Right kidney (tissue), 1 donor: Measurements from ENCODE around the gene KIRREL3.
A peak's percentile ranks its signal among the peaks of the same experiment; 100 is the strongest.

Source experiments
- DNase-seq: peaks from one replicate; pipeline ENCODE4 v3.0.0-alpha.2; 2016

KIRREL3 gene

DNA sequence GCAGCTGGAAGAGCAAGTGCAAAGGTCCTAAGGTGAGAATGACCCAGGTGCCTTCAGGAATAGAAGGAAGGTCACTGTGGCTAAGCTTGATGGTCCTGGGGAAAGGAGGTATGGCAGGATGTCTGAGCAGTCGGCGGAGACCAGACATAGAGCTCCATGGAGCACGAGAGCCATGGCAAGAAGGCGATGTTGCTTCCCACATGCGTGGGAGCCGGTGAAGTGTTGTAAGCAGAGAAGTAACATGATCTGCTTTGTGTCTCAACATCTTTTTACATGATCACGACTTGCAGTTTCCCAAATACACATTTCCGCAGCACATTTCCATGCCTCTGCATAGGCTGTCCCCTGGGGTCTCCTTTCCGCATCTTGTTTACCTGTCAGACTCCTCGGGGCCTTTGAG is 231.9 kb downstream of the KIRREL3 start:
- DNase-seq, result no peak

DNA sequence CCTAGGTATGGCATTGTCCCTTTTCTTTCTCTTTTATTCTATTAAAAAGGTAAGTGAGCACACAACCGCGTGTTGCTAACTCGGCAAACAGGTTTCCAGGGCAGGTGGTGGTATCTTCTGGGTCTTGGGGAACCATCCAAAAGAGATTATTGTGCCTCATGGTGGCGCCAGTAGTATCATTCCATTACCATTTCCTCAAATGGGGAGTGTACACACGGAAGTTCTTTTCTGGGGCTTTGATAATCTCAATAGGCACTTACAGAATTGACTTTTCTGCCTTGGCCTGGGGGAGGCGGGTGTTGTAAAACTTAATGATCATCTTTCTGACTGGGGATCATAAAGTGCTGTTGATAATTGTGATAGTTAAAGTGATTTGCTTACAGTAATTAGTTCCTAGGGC is 234.1 kb downstream of the KIRREL3 start:
- no peak for DNase-seq

DNA sequence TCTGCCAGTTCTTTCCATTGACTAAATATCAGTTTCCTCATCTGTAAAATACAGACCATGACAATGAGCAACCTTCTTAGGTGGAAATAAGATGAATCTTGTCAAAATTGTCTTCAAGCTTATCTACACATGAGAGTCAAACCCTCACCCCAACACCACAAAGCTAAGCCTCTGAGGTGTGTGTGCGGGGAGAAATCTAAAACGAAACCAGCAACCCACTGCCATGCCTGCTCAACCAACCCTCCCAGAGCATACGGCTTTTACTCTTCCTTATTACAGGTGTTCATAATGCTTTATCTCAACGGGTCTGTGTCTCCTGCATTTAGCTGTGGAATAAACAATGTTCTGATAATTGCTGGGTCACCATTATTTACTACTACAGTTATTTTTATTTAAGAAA is 235.4 kb downstream of the KIRREL3 start:
- no peak for DNase-seq

DNA sequence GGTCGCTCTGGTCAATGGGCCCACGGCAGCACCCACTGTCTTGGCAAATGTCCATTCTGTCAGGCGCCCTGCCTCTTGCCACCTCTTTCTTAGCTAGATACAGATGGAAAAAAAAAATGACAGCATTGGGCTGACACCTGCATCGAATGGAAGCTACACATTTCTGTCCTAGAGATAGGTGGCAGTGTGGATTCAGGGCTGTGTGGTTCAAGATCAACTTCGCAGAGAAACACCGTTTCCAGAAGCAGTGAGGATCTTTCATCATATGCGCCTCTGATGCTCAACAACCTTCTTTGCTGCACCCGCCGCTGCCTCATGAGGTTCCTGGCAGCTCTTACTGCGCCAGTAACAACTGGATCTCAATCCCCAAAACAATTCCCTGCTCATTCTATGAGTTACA is 236.3 kb downstream of the KIRREL3 start:
- DNase-seq, result no peak

DNA sequence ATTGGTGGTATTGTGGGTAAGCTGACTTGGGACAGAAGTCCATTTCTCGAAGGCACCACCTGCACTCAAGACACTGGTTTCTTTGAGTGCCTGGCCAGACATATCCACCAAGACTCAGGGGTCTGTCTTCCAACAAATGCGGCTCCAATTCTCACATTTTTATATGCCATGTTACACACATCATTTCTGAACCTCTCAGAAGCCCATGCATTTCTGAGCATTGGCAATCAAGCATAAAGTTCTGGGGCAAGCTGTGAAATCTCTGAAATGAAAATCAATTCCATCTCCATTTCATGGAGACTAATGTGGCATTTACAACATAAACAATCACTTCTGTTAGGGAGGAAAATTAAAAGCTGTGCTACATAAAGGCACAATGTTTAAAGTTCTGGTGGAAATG is 243.7 kb downstream of the KIRREL3 start:
- no peak for DNase-seq

DNA sequence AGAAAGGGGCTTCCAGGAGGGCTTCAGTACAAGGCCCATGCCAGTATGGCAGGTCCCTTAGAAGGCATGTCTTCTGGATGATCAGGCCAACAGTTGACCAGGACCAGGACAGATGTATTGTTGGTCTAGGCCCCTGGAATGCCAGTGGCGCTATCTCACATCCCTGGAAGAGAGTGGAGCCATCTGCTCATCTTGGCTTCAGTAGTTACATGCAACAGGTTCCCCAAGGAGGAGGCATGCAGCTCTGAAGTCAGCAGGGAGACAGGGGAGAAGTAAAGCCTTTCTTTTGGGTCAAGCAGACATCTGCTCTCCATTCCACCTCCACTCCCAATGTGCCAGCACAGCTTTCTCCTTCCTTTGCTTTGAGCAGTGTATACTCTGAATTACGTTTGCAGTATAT is 244.1 kb downstream of the KIRREL3 start:
- no peak for DNase-seq

DNA sequence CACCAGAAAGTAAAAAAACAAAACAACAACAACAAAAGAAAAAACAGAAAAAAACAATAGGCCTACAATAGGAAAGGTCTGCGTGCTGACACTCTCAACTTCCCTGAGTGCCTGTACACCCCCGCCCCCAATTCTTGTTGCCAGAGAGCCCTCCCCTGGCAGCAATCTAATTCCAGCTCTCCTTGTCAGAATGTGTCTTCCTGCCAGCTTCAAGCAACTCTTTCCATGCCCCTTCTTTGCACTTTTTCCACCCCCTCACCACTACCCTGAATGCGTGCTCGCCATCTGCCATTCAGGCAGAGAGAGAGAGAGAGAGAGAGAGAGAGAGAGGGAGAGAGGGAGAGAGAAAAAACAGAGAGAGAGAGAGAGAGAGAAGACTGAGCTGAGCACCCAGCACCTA is 245.0 kb downstream of the KIRREL3 start:
- DNase-seq, result no peak

DNA sequence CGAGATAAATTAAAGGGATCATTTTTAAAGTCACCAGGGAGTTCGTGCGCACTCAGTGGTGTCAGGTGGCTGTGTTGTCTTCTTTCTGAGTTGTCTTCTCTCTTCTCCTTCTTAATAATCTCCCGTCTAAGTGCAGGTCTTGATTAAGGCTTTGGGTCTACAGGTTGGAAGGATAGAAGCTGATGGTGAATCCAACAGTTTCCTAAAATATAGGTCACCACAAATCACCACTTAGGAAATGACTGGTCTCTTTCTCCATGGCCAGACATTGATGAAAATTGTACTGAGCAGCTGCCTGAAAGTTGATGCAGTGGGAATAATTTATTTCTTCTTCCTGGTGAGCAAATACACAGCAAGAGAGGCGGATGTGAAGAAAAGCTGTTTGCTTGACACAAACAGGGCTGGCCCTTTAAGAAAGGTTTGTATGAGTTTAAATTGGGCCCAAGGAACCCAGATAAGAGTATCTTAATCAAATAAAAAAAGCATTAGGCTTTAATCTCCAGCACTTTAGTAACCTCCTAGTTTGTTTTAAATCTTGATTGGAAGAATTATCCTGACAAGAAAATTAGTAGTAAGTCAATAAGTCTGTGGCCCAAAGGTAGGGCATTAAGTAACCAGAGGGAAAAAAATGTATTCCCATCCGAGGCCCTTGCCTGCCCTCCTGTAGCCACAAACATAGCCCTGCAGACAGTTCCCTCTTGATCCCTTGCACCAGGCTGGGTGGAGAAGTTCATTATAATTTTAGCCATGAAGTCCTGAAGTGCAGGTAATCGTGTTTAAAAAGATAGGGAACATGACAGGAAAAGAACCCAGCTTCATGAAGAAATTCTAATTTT is 245.8 kb downstream of the KIRREL3 start:
- no peak for DNase-seq

DNA sequence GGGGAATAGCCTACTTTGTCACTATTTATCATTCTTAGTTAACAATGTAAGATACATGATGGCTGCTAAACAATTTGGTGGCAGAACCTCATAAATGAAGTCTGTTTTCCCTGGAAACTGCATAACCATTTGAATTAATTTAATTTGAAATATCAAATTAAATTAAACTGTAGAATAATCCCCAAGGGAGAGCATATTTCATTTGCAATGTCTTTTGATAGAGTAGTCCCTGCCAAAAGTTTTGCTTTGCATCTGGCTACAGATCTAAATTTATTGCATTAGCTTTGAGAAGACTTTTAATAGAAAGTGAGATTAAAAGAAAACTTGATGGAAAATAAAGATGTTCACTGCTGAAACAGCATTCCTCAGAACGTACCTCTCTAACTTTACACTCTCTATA is 246.6 kb downstream of the KIRREL3 start:
- DNase-seq, result no peak

DNA sequence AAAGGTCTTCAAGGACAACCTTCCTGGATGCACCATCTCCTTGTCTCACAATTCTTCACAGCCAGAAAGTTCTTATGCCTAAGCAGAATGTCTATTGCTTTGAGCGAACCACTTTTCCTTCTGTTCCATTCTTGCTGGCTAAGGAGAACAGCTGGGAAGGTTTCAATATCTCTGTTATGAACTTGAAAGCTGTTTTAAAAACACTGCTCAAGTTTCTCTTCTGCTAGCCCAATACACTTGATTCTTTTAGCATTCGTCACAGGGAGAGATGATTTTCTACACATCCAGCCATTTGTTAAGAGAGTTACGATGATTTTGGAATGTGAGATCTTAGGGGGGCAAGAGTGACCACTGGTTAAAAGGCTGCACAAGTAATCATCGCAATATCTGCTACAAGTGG is 249.3 kb downstream of the KIRREL3 start:
- DNase-seq, result no peak

DNA sequence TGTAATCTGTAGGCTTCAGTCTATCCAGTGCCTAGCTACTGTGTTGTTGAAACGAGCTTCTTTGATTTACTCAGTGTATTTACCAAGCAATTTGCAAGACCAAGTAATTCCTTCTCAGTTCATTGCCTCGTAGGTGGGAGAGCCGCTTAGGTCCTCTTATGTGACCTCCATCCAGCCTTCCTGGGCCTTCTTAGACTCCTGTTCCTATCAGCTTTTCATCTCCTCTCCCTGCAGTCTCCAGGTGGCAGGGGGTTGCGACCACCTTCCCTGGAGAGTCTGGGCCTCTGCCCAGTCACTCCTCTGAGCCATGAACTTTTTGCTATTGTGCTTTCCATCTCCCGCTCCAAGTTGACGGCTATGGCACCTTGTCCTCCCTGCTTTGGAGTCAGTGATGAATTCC is 251.8 kb downstream of the KIRREL3 start:
- DNase-seq, result no peak

DNA sequence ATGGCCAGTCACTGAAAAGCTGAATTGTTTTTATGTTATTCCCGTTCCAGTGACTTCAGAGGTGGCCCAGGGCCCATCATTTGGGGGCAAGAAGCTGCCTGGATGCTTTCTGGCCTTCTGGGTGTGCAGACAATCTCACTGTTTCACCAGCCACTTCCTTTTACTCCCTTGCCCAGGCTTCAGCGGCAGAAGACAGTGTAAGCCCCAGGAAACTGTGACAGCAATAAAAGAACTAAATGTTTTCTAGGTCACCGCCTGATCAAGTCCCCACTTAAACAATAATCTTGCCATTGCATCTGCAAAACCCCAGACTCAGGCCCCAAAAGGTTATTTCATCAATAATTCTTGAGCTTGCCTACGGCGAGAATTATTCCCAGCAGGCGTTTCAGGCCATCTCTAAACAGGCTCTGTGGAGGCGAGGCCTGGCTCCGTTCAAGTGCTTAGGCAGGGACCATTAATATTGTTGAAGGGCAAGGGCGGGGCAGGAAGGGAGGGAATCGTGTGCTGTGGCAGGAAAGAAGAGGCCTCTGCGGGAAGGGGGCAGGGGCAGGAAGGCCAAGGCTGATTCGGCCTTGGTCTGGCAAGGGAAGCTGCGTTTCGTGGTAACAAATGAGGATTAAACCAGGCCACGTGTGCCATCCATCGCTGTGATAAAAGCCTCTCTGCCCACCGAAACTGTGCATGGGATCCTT is 252.3 kb downstream of the KIRREL3 start:
- DNase-seq, result peak; percentile 67

DNA sequence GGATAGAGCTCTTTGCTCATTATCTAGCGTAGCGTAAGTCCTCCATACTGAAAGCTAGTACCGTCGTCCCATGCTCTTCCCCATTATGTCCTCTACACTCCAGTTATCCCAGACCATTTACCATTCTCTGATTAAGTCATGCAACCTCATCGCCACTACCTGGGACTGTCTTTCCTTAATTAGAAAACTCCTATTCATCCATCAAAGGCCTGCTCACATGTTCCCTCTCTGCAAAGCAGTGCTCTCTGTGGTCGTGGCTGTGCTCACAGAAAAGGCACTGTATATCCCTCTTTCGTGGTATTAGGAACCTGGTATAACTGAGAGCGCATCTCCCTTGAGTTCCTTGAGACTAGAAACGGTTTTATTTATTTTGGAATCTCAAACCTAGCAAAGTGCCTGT is 253.3 kb downstream of the KIRREL3 start:
- DNase-seq, result no peak

DNA sequence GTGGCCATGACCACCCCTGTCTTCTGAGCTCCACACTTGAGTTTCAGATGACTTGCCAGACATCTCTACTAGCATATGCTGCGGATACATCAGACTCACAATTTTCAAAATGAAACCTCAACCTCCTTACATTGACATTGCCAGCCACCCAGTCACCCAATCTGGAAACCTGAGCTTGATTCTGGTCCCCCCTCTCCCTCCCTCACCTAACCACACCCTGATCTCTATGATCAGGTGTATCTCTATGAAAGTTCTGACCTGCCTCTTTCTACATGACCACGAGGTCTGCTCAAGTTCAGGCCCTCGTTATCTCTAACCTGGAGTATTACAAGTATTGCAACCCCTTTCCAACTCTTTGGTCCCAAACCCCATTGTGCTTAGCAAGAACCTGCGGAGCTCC is 254.1 kb downstream of the KIRREL3 start:
- DNase-seq, result no peak

DNA sequence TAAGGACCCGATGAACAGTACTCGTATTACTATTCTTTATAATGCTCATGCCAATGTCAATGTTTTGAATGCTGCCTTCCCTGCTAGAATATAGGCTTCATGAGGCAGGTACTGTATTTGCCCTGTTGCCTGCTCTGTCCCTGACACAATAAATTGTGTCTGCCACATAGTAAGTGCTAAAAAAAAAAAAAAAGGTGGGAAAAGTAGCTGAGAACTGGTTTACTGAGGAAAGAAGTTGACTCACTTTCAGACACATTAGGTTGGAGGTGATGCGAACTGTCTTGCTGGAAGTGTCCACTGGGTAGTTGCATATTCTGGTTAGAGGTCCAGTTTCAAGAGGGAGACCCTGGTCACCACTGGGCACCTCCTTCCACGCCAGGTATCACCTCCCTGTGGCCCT is 255.9 kb downstream of the KIRREL3 start:
- DNase-seq, result no peak

DNA sequence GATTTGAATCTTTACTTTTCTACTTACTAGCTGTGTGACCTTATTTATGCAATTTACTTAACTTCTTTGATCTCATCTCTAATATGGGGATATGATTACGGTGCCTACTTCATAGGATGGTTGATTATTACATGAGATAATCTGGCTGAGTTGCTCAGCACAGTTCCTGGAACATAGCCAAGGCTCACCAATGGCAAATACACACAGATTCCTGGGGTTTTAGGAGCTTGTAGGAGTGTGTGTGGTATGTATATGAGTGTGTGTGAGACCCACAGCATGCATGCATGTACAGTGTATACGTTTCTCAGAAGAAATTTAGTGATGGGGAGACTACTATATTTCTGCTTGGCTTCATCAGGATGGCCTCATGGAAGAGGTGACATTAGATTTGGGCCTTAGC is 256.9 kb downstream of the KIRREL3 start:
- DNase-seq, result no peak

DNA sequence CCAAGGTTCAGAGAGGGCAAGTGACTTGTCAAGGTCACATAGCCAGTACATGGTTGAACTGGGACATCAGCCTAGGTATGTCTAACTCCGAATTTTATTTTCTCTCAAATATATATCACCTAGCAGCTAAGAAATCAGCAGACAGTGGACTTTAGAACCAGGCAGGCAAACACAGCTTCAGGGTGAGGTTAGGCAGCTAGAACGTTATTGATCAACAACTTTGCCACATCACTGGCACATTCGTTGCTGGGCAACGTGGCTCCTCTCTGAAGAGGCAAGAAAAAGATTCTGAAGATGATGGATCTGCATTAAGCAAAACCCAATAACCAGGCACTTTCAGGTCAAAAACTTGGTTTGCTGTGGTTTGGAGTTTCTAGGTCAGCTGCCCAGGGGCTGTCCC is 258.0 kb downstream of the KIRREL3 start:
- DNase-seq, result no peak

DNA sequence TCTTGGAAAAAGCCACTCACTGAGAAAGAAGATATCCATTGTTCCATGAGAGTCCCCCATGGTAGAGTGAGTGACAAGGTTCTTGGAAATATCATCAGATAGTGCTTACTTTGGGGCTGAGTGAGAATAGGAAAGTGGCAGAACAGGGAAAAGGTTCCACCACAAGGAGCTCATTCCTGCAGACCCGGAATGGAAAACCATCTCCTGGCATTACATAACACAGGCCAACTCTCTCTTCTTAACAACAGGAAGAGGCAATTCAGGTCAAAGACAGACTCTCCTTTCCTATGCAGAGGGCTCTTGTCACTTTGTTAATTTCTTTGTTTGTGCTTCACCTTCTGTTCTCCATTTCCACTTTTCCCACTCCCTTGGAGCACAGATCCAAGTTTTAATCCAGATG is 259.7 kb downstream of the KIRREL3 start:
- no peak for DNase-seq

DNA sequence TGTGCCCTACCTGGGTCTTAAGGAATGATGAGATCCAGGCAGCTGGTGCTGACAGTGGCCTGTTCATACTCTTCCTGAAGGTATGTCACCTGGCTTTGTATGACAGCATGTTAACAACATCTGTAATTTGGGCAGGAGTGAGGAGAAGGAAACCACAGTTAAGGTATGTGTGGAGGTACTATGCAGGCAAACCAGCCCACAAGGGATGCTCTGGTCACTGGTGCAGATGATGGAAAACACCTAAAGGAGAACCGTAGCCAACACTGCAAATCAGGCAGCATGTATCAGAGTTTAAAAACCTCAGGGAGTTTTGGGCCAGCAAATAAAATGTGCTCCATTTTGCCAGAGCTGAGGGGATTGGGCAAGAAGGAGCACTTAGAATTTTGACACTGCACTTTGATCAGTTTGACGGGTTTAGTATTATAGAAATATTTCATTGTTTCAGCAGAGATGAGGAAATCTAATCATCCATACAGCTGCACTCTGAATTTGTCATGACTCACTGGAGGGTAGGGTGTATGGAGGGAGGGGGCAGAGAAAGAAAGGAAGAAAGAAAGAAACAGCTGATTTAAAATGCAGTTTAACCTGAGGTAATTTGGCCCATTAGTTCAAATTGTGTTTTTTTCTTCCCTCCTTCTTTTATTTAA is 260.9 kb downstream of the KIRREL3 start:
- DNase-seq, result no peak

DNA sequence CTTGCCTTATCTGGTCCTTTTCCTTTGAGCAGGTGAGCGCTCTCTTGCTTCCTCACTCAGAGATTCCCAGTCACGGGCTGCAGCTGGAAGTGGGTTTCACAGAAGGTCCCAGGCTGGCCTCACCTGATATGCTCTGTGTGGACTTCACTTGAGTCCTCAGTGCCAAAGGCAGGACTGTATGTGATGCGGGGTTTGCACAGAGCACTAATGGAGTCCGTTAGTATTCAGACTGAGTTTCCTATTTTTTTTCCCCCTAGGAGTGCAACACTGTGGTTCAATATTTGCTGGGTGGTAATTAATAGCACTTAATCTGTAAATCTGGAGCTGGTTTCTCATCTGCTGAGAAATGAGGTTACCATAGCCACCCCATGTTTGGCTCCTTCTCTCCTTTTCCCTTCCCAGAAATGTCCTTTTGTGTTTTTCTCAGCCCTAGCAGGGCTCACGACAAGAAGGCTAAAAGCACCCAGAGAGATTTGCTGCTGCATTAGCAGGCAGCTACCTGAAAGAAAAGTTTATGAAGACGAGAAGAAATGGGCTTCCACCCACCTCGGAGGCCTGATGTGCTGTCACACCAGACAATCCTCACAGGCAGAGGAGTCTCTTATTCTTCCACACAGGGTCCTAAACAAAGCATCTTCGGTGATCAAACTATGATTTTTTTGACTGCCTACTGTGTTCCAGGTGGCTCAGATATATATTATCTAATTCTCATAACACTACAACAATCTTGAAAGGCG is 262.1 kb downstream of the KIRREL3 start:
- DNase-seq, result no peak

DNA sequence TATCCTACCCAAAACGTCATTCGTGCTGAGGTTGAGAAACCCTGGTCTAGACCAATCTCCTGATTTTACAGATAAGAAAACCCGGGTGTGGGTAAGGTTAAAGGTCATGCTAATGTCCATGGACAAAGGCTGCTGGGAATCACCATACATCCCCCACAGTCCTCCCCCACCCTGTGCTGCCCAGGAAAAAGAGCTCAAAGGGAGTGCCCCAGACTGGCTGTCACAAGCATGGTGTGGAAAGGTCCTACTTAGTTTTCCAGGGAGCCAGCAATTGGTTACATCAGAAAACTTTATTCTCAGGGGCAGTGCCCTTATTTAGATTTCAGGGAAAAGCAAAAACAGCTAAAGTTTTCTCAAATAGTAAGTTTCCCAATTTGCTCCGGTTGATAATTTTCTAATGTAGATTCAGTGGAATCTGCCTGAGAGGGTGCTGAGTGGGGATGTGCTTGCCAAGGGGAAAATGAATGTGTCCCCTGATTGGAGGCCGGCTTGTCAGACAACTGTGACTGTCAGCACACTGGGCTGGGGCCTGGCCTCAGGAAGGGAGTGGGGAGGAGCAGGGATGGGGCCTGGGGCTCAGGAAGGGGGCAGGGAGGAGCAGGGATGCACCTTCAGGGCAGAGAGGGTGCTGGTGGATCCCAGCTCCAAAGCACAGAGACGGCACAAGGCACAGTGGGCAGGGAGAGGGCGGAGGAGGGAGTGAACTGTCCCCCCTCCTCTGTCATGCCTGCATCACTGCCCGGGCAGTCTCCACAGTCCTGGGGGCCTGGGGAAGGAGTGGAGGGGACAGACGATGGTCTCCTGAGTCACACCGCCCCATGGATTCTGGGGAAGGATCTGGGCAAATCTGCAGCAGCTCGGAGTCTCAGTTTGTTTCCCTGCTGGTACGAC is 263.6 kb downstream of the KIRREL3 start:
- DNase-seq, result no peak

DNA sequence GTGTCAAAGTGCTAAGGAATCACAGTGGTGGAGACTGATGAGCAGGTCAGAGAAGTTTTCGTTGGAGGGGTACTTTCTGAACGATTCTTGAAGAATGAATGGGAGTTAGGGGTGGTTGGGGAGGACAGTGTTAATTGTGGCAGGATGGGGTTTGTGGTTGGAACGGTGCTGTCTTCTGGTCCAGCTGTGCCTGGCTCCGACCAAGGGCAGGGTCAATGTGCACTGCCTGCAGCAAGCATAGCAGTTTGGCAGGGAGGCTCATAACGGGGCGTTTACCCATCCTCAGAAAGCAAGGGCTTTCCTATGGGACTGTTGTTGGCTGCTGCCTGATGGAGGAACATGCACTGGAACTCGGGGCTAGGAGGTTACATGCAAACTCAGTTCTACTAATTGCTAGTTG is 265.8 kb downstream of the KIRREL3 start:
- DNase-seq, result no peak
